ENCODE measurements around the gene ELOVL5.

ELOVL5 gene

GRCh38 chr6:53239526-53239925 lies 109.2 kb downstream of the ELOVL5 start:
- DNase-seq (ENCODE audit: low read depth), result no peak

GRCh38 chr6:53238311-53238710 lies 110.4 kb downstream of the ELOVL5 start:
- no peak for DNase-seq (ENCODE audit: low read depth)

- DNase-seq (ENCODE audit: low read depth), result no peak
Measured at GRCh38 chr6:53236241-53236640, 112.5 kb downstream of the ELOVL5 start.

GRCh38 chr6:53235508-53235907 lies 113.2 kb downstream of the ELOVL5 start:
- no peak for DNase-seq (ENCODE audit: low read depth)

- DNase-seq (ENCODE audit: low read depth), result no peak
Measured at GRCh38 chr6:53233309-53233708, 115.4 kb downstream of the ELOVL5 start.

GRCh38 chr6:53230775-53231467 lies 117.8 kb downstream of the ELOVL5 start:
- no peak for DNase-seq (ENCODE audit: low read depth)

- no peak for DNase-seq (ENCODE audit: low read depth)
Measured at GRCh38 chr6:53227847-53228246, 120.9 kb downstream of the ELOVL5 start.

GRCh38 chr6:53220605-53221004 lies 128.1 kb downstream of the ELOVL5 start:
- no peak for DNase-seq (ENCODE audit: low read depth)

All from stimulated activated CD8-positive, alpha-beta memory T cell treated with anti-CD3 and anti-CD28 coated beads, Interleukin-15, amount 100 ng/mL, for 24 hours (primary cell).